Measurements from ENCODE around the gene MRPL51.

GRCh38 chr12:6534695-6534944 lies 41.6 kb upstream of the MRPL51 start:
- no peak for TF ChIP-seq EZH2 (IDR thresholded peaks at IDR 0.05; ENCODE audit: borderline replicate concordance, low read length)
- TF ChIP-seq CTCF (conservative IDR thresholded peaks at IDR 0.05 in 1 of 2, IDR thresholded peaks at IDR 0.05 in 1 of 2; ENCODE audit: extremely low read depth in 1 of 2, insufficient read depth in 1 of 2, low read depth in 1 of 2, low read length in 2 of 2), result no peak
